HL-60 (cell line): ENCODE measurements around the gene TAS2R60.

ENCODE experiments used
- GABPA ChIP-seq: IDR thresholded peaks from 2 replicates; pipeline ENCODE4 v1.6.1; 2012; ENCODE audit warnings: low read depth
- SPI1 ChIP-seq: IDR thresholded peaks from 2 replicates; pipeline ENCODE4 v1.6.1; 2012; ENCODE audit warnings: low read depth, mild to moderate bottlenecking, borderline replicate concordance
- TF ChIP-seq, protein P1 (sequence below): IDR thresholded peaks from one replicate; pipeline ENCODE4 v1.5.1; 2011; ENCODE audit warnings: low read length, control low read depth, inconsistent platforms; ENCODE audit not compliant: insufficient read depth
- TF ChIP-seq, protein P2 (sequence below): IDR thresholded peaks from 2 replicates; pipeline ENCODE4 v1.6.1; 2012; ENCODE audit warnings: low read depth; ENCODE audit not compliant: insufficient replicate concordance

DNA sequence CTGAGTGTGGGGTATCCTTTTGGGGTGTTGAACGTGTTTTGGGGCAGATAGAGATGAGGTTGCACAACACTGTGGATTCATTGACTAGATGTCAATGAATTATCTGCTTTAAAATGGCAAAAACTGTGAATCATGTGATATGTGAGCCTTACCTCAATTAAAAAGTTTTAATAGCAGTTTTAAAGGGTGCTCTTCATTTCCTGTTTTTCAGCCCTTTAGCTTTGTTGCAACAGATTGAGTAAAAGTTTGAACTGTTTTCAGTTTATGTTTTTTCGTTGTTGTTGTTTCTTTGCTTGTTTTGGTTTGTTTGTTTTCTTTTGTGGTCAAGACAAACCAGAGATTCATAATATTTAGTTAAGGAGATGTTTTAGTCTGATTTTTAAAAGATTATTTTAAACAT, 43.8 kb downstream of the TAS2R60 start:
- TF ChIP-seq, protein P1, sequence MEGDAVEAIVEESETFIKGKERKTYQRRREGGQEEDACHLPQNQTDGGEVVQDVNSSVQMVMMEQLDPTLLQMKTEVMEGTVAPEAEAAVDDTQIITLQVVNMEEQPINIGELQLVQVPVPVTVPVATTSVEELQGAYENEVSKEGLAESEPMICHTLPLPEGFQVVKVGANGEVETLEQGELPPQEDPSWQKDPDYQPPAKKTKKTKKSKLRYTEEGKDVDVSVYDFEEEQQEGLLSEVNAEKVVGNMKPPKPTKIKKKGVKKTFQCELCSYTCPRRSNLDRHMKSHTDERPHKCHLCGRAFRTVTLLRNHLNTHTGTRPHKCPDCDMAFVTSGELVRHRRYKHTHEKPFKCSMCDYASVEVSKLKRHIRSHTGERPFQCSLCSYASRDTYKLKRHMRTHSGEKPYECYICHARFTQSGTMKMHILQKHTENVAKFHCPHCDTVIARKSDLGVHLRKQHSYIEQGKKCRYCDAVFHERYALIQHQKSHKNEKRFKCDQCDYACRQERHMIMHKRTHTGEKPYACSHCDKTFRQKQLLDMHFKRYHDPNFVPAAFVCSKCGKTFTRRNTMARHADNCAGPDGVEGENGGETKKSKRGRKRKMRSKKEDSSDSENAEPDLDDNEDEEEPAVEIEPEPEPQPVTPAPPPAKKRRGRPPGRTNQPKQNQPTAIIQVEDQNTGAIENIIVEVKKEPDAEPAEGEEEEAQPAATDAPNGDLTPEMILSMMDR, result no peak
- no peak for TF ChIP-seq GABPA
- TF ChIP-seq, protein P2, sequence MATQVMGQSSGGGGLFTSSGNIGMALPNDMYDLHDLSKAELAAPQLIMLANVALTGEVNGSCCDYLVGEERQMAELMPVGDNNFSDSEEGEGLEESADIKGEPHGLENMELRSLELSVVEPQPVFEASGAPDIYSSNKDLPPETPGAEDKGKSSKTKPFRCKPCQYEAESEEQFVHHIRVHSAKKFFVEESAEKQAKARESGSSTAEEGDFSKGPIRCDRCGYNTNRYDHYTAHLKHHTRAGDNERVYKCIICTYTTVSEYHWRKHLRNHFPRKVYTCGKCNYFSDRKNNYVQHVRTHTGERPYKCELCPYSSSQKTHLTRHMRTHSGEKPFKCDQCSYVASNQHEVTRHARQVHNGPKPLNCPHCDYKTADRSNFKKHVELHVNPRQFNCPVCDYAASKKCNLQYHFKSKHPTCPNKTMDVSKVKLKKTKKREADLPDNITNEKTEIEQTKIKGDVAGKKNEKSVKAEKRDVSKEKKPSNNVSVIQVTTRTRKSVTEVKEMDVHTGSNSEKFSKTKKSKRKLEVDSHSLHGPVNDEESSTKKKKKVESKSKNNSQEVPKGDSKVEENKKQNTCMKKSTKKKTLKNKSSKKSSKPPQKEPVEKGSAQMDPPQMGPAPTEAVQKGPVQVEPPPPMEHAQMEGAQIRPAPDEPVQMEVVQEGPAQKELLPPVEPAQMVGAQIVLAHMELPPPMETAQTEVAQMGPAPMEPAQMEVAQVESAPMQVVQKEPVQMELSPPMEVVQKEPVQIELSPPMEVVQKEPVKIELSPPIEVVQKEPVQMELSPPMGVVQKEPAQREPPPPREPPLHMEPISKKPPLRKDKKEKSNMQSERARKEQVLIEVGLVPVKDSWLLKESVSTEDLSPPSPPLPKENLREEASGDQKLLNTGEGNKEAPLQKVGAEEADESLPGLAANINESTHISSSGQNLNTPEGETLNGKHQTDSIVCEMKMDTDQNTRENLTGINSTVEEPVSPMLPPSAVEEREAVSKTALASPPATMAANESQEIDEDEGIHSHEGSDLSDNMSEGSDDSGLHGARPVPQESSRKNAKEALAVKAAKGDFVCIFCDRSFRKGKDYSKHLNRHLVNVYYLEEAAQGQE, result no peak
- TF ChIP-seq SPI1, result no peak
